ENCODE data around the gene SECISBP2L.

GRCh38 chr15:48985516-48985915 is 60.7 kb downstream of the SECISBP2L start:
- TF ChIP-seq SUZ12 (IDR thresholded peaks at IDR 0.05; ENCODE audit: extremely low read depth, insufficient read depth, insufficient read length) (no peak), ZNF274 (IDR thresholded peaks at IDR 0.05; ENCODE audit: low read depth, low read length) (no peak), YY1 (IDR thresholded peaks at IDR 0.05; ENCODE audit: insufficient read depth, insufficient read length) (no peak)

Data from NT2/D1 (cell line).